Activated T-cell treated with anti-CD3 and anti-CD28 coated beads, Interleukin-2, amount 50 U/mL, for 72 hours (primary cell): Measurements from ENCODE around the gene CDK5R1. TPM values are rescaled to one million over a fixed set of nuclear protein-coding genes. Genes with fewer than 3 reads are reported as not detected.
A peak's percentile ranks its signal among the peaks of the same experiment; 100 is the strongest.
"Not testable (repeated sequence)": the region's sequence is repeated elsewhere in the genome, so short reads cannot be mapped to it uniquely, and the experiment has no call there.

ENCODE experiments used
- ATAC-seq, 2 donors: fragments of 150-1000 bp; cut with Tn5 transposase; replicated peaks in 1 of 2; 2 replicates each; pipeline ENCODE4 v1.10.0; 2021; ENCODE audit warnings: moderate library complexity in 2 of 2, mild to moderate bottlenecking in 1 of 2
- DNase-seq, 2 donors: peaks; one replicate each; pipeline ENCODE4 v3.0.0; 2021 to 2022; ENCODE audit warnings: mixed read lengths in 1 of 2
- H3K27ac Mint-ChIP-seq: one replicate; pipeline ENCODE4 v1.8.0; 2022; ENCODE audit warnings: mild to moderate bottlenecking, moderate library complexity, mixed read lengths
- H3K27me3 Mint-ChIP-seq: one replicate; pipeline ENCODE4 v1.8.0; 2022; ENCODE audit warnings: low read depth, mixed read lengths
- H3K36me3 Mint-ChIP-seq, 2 donors: one replicate each; pipeline ENCODE4 v1.8.0; 2022; ENCODE audit warnings: mixed read lengths in 2 of 2, mild to moderate bottlenecking in 1 of 2; ENCODE audit not compliant: insufficient read depth in 2 of 2
- H3K4me1 Mint-ChIP-seq: one replicate; pipeline ENCODE4 v1.8.0; 2022; ENCODE audit warnings: low read depth, mixed read lengths
- H3K4me3 Mint-ChIP-seq, 2 donors: one replicate each; pipeline ENCODE4 v1.8.0; 2022; ENCODE audit warnings: mild to moderate bottlenecking in 2 of 2, mixed read lengths in 2 of 2, moderate library complexity in 2 of 2
- H3K9me3 Mint-ChIP-seq, 2 donors: one replicate each; pipeline ENCODE4 v1.8.0; 2022; ENCODE audit warnings: mixed read lengths in 2 of 2
- total RNA-seq, 2 donors: library from RNA; stranded (reverse); gene quantifications; one replicate each; pipeline ENCODE4 v1.2.3, GENCODE V29; 2022

The CDK5R1 gene
- 10 to 100 TPM; 22.5 to 24.6 TPM for total RNA-seq

DNA sequence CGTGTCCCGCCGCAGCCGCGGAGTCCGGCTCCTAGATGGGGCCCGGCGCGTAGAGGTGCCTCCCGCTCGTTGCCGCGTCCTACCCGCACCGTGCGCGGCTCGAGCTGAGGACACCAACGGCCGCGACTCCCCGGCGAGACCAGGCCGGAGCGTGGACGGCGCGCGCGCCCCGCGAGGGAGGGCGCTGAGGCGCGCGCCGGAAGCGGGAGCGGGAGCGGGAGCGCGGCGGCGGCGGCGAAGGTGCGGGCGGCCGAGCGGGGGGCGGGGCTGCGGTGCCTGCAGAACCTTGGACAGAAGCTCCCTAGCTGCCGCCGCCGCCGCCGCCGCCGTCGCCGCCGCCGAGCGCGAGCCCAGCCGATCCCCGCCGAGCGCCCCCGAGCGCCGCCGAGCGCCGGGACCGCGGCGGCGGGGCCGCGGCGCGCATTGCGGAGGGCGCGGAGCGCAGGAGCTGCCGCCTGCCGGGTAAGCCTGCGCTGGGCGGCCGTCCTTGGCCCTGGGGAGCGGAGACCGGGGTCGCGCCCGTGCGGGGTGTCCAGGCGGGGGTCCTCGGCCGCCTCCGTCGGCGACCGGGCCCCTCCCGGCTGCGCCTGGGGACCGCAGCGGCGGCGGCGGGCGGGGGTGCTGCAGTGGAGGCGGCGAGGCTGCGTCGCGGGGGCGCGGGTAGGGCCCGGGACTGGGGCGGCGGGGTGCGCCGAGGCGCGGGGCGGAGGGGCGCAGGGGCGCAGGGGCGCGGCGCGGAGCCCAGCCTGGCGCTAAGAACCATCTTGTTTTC is at the start of gene CDK5R1:
Gene CDK5R1, plus strand, starts transcription at position 293 of the 772 bp plus-strand sequence. CDS start 628 bp downstream, outside the sequence.
- ATAC-seq: peak; percentile 72 to 74
- H3K4me1 Mint-ChIP-seq: peaks cover 61% of the 10 kb centered on the region

DNA sequence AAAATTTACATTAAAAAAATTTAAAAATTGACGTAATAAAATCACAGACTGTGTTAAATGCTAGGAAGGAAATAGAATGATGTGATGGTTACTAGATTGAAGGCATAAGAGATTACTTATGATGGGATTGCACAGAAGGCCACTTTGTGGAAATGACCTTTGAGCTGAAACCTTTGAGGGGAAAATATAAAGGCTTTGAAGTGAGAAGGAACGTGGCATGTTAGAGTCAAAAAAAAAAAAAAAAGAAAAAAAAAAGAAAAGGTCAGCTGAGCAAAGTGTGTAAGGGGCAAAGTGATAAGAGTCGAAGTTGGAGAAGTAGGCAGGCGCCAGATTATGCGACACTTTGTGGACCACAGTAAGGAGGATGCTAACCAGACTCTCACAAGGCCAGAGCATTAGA is 46.1 kb upstream of the CDK5R1 start:
- Mint-ChIP-seq H3K9me3 (peaks cover 2% of the 10 kb centered on the region in 2 donors), H3K36me3 (peaks cover 1 to 6% of the 10 kb centered on the region in 2 donors), H3K4me3 (no peak overlapping the region), H3K27ac (no peak overlapping the region), H3K27me3 (peaks cover 16% of the 10 kb centered on the region), H3K4me1 (peaks cover 21% of the 10 kb centered on the region)
- DNase-seq (no peak), ATAC-seq (no peak)

More for the DNA sequence above, at the start of gene CDK5R1:
- Mint-ChIP-seq H3K27ac (peak within 1 kb of the TSS; percentile 94), H3K9me3 (no peaks in the 10 kb centered on the region), H3K4me3 (peak within 1 kb of the TSS; percentile 90 to 94), H3K36me3 (peaks cover 17 to 33% of the 10 kb centered on the region in 2 donors), H3K27me3 (no peaks in the 10 kb centered on the region)
- DNase-seq: peak; percentile 82 to 86

DNA sequence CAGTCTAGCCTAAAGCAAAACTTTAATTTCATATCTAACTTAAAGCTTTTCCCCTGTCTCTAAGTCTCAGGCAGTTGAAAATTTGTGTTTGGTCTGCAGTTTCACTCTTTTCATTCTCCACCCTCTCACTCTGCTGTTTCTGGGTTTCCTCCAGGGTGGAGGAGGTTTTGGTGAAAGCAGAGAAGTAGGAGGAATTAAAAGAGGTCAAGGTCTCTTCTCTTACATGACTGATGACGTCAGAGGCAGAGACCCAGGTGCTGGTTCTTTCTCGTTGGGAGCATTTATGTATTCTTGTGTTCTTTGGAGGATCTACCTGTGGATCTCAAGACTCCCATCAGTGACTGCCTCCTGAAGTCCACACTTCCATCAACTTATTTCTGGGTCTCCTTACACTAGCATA is 44.9 kb upstream of the CDK5R1 start:
- ATAC-seq: no peak
- no peak overlapping the region for H3K4me3 Mint-ChIP-seq

DNA sequence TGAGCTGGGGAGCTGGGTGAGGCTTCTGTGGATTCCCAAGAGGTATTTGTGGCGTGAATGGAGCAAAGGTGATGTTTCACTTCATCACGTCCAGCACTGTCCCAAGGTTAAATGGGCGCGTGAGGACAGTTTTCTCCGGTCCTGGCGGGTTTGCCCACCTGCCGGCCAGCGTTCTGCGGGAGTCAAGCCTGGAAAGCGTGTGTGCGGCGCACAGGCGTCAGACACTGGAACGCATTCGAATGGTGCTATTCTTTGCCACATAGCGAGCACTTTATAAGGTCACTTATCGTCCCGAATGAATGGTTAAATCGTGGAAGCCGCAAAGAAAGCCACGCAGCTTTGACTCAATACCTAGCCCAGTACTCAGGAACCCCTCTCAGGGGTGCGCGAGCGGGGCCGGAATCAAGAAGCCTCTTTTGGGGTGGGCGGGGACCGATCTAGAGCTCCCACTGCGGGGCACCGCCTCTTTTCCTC is 42.9 kb upstream of the CDK5R1 start:
- DNase-seq: no peak
- H3K4me3 Mint-ChIP-seq: peak overlapping the region; percentile 96 to 97
- peaks cover 43% of the 10 kb centered on the region for H3K4me1 Mint-ChIP-seq
- no peak for ATAC-seq
- no peak overlapping the region for H3K27ac Mint-ChIP-seq
- H3K36me3 Mint-ChIP-seq: peaks cover 12 to 14% of the 10 kb centered on the region in 2 donors
- no peaks in the 10 kb centered on the region for H3K9me3 Mint-ChIP-seq
- peaks cover 10% of the 10 kb centered on the region for H3K27me3 Mint-ChIP-seq

More for the DNA sequence above, 44.9 kb upstream of the CDK5R1 start:
- H3K27ac Mint-ChIP-seq: no peak overlapping the region
- no peaks in the 10 kb centered on the region for H3K9me3 Mint-ChIP-seq
- no peak for DNase-seq
- H3K36me3 Mint-ChIP-seq: peaks cover 6% of the 10 kb centered on the region in 2 donors
- H3K4me1 Mint-ChIP-seq: peaks cover 32% of the 10 kb centered on the region
- peaks cover 10% of the 10 kb centered on the region for H3K27me3 Mint-ChIP-seq

DNA sequence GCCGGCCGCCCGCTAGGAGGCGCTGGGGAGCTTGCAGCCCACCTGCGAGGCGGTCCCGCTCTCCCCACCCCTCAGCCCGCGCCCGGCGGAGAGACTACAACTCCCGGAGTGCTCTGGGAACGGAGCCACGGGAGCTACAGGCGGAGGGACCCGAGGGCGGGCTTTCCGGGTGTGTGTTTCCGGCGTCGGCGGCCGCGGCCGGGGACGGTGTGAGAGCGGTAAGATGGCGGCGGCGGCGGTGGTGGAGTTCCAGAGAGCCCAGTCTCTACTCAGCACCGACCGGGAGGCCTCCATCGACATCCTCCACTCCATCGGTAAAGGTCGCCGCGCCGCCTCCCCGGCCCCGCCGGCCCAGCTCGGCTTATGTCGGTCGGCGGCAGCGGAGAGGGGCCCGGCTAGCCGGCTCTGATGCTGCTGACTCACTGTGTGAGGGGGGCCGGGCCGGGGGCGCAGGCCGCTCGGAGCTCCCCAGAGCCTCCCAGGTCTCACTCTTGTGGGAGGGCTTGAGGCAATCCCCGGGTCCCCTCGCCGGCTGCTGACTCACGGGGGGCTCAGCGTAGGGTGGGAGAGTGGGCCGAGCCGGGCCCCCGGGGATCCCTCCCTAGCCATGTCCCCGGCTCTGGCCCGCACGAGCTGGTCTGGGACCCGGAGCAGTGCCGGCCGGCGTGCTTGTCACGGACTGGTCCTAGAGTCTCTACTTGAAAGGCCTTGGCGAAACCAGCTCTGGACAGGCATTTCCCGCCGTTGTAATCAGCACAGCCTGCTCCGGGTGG is 42.3 kb upstream of the CDK5R1 start, which contains the start of gene PSMD11:
Gene PSMD11, plus strand, starts transcription at position 210 of the 773 bp plus-strand sequence. Its CDS starts 14 bp downstream, at position 224.
- H3K4me1 Mint-ChIP-seq: peaks cover 45% of the 10 kb centered on the region
- peak; percentile 99 for DNase-seq
- peak within 1 kb of the TSS; percentile 97 for H3K27ac Mint-ChIP-seq
- H3K27me3 Mint-ChIP-seq: peaks cover 10% of the 10 kb centered on the region
- no peaks in the 10 kb centered on the region for H3K9me3 Mint-ChIP-seq
- ATAC-seq: peak; percentile 94 to 95
- peak within 1 kb of the TSS; percentile 96 to 97 for H3K4me3 Mint-ChIP-seq
- H3K36me3 Mint-ChIP-seq: peaks cover 12 to 16% of the 10 kb centered on the region in 2 donors

DNA sequence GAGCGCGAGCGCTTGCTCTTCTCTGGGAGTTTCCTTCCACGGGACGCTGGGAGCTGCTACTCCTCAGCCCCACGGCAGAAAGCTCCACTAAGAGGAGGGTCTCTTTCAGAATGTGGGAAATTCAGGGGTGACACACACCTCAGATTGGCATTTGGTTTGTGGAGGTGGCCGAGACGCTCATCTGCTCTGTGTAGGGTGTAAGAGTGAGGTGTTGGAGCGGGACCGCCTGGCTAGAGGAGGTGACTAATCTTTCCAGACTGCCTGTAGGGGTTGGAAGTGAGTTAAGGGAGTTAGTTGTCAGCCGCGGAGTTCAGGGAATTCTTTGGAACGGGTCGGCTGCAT is 41.7 kb upstream of the CDK5R1 start:
- Mint-ChIP-seq H3K4me1 (peaks cover 48% of the 10 kb centered on the region), H3K27me3 (peaks cover 10% of the 10 kb centered on the region), H3K27ac (peak overlapping the region; percentile 97), H3K36me3 (peaks cover 15 to 19% of the 10 kb centered on the region in 2 donors), H3K9me3 (no peaks in the 10 kb centered on the region), H3K4me3 (peak overlapping the region; percentile 96 to 97)
- peak; percentile 23 to 38 for ATAC-seq
- peak; percentile 48 to 51 for DNase-seq

DNA sequence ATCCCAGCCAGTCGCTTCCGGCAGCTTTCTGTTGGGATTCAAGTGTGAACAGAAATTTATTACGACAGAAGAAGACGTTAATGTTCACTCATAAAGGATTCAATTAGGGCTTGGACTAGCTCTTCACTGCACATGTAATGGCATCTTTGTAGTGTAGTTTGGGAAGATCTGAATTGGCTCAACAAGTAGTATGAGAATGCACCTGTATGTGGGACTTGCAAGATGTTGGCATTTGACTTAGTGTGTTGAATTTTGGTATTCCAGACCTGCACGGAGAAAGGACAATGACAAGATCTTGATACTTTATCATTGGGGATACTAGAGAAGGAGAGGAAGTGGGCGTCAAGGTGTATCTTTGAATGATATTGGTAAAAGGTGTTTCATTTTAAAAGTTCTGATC is 41.3 kb upstream of the CDK5R1 start:
- DNase-seq: no peak
- H3K27ac Mint-ChIP-seq: peak overlapping the region; percentile 97
- peaks cover 10% of the 10 kb centered on the region for H3K27me3 Mint-ChIP-seq
- peaks cover 48% of the 10 kb centered on the region for H3K4me1 Mint-ChIP-seq
- no peak for ATAC-seq
- no peaks in the 10 kb centered on the region for H3K9me3 Mint-ChIP-seq
- H3K4me3 Mint-ChIP-seq: peak overlapping the region; percentile 96 to 97
- peaks cover 16 to 20% of the 10 kb centered on the region in 2 donors for H3K36me3 Mint-ChIP-seq

DNA sequence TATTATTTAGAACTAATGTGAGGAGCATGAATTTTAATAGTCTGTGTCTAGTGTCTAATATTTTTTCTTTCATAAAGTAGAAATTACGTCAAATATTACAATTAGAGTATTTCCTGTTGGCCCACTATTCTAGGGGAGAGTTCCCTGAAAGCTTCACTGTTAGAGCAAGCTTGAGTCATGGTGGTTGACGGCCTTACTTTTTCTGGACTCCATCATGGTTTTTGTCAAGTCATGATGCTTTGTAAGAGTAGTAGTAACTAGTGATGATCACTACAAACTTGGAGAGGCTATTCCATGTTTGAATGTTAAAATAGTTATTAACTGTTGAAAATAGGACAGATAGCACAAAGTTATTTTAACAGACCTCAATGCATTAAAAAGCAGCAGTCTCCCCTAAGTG is 40.8 kb upstream of the CDK5R1 start:
- Mint-ChIP-seq H3K27ac (peak overlapping the region; percentile 97), H3K9me3 (no peaks in the 10 kb centered on the region), H3K4me1 (peaks cover 44% of the 10 kb centered on the region), H3K4me3 (peak overlapping the region; percentile 96 to 97), H3K27me3 (peaks cover 9% of the 10 kb centered on the region), H3K36me3 (peaks cover 18 to 25% of the 10 kb centered on the region in 2 donors)
- no peak for DNase-seq
- ATAC-seq: no peak

DNA sequence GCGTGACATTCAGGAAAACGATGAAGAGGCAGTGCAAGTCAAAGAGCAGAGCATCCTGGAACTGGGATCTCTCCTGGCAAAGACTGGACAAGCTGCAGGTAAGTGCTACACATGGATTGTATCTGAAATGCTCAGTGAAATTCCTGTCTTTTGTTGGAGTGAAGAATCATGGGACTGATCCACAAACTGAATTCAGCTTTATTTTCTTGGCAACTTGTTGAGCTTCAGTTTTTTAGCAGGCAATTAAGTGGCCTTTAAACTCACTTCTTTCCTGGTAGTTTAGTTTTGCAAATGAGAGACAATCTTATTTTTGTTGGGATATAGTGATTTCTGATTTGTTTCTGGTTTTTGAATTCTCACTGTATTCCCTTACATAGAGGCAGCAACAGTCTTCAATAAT is 39.8 kb upstream of the CDK5R1 start:
- Mint-ChIP-seq H3K4me1 (peaks cover 40% of the 10 kb centered on the region), H3K9me3 (no peaks in the 10 kb centered on the region), H3K4me3 (peak overlapping the region; percentile 96 to 97), H3K36me3 (peaks cover 18 to 27% of the 10 kb centered on the region in 2 donors), H3K27ac (peak overlapping the region; percentile 97), H3K27me3 (peaks cover 6% of the 10 kb centered on the region)
- DNase-seq: no peak
- ATAC-seq: no peak

DNA sequence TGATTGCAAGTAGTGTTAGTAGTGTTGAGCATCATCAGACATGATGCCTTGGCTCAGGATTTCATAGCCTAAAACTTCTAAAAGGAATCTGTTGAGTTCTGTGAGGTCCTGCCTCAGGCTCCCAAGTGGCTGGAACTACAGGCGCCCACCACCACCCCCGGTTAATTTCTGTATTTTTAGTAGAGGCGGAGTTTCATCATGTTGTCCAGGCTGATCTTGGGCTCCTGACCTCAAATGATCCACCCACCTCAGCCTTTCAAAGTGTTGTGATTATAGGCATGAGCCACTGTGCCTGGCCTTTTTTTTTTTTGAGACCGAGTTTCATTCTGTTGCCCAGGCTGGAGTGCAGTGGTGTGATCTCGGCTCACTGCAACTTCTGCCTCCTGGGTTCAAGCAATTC is 36.8 kb upstream of the CDK5R1 start:
- Mint-ChIP-seq H3K4me1 (peaks cover 40% of the 10 kb centered on the region), H3K27me3 (no peaks in the 10 kb centered on the region), H3K27ac (peak overlapping the region; percentile 70), H3K9me3 (no peaks in the 10 kb centered on the region), H3K4me3 (no peak overlapping the region), H3K36me3 (peaks cover 21 to 44% of the 10 kb centered on the region in 2 donors)
- DNase-seq (no peak), ATAC-seq (no peak)

DNA sequence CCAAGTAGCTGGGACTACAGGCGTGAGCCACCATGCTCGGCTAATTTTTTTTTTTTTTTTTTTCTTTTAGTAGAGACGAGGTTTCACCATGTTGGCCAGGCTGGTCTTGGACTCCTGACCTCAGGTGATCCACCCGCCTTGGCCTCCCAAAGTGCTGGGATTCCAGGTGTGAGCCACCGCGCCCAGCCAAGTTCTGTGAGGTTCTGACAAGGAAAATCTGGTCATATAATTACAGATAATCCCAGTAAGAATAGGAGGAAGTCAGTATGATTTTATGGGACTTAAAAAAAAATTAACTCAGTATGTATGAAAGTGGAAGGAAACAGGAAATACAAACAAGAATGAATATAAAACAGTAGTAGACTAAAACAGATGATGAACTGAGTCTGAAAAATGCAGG is 36.4 kb upstream of the CDK5R1 start:
- not testable (repeated sequence) for H3K4me3 Mint-ChIP-seq, ATAC-seq, DNase-seq, H3K27me3 Mint-ChIP-seq, H3K9me3 Mint-ChIP-seq
- peak overlapping the region; percentile 94 for H3K27ac Mint-ChIP-seq
- peaks cover 41% of the 10 kb centered on the region for H3K4me1 Mint-ChIP-seq
- H3K36me3 Mint-ChIP-seq: peaks cover 22 to 46% of the 10 kb centered on the region in 2 donors

DNA sequence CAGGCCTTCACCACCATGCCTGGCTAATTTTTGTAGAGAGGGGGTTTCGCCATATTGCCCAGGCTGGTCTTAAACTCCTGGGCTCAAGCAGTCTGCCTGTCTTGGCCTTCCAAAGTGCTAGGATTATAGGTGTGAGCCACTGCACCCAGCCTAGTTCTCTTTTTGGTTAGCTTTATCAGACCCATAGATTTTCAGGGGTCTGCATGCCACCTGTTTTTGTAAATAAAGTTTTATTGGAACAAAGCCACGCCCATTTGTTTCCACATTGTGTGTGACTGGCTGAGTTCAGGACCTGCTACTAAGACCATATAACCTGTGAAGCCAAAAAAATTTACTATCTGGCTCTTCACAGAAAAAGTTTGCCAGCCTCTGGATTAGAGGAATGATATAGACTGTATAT is 34.9 kb upstream of the CDK5R1 start:
- peak overlapping the region; percentile 90 for H3K27ac Mint-ChIP-seq
- H3K27me3 Mint-ChIP-seq: no peaks in the 10 kb centered on the region
- no peak overlapping the region for H3K4me3 Mint-ChIP-seq
- peaks cover 27% of the 10 kb centered on the region for H3K4me1 Mint-ChIP-seq
- ATAC-seq: no peak
- no peak for DNase-seq
- peaks cover 19 to 43% of the 10 kb centered on the region in 2 donors for H3K36me3 Mint-ChIP-seq
- no peaks in the 10 kb centered on the region for H3K9me3 Mint-ChIP-seq

DNA sequence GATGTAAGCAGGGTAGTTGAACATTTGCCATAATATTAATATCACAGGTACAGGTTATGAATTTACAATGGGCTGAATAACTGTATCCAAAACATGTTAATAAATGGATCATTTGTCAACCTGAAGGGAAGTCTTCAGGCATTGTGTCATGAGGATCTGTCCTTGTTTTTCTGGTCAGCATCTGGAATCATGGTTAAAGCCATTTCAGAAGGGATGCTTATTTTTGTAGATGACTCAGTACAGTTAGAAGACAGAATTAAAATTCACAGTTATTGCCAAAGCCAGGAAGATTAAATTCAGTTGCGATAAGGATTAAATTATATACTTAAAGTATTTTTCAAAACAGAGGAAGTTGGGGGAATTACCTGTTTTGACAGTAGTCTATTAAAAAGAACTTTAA is 34.5 kb upstream of the CDK5R1 start:
- DNase-seq: no peak
- Mint-ChIP-seq H3K27me3 (no peaks in the 10 kb centered on the region), H3K36me3 (peaks cover 16 to 40% of the 10 kb centered on the region in 2 donors), H3K27ac (peak overlapping the region; percentile 90), H3K9me3 (no peaks in the 10 kb centered on the region), H3K4me3 (no peak overlapping the region), H3K4me1 (peaks cover 27% of the 10 kb centered on the region)
- ATAC-seq: no peak
